DND-41 (cell line): Measurements from ENCODE around the gene NUCKS1.

Source experiments
- CTCF ChIP-seq: IDR thresholded peaks from 2 replicates; pipeline ENCODE4 v1.5.1; 2012; ENCODE audit warnings: borderline replicate concordance, low read length, moderate library complexity, mild to moderate bottlenecking; ENCODE audit not compliant: poor library complexity, severe bottlenecking; ENCODE audit errors: extremely low read depth
- EZH2 ChIP-seq: IDR thresholded peaks from 3 replicates; pipeline ENCODE4 v1.6.1; 2012; ENCODE audit warnings: borderline replicate concordance, low read depth, mild to moderate bottlenecking, moderate library complexity, low read length, inconsistent platforms; ENCODE audit not compliant: severe bottlenecking

GRCh38 chr1:205739348-205740160 lies 10.4 kb downstream of the NUCKS1 start:
- TF ChIP-seq CTCF (peak; percentile 11), EZH2 (no peak)
